SW 1271 (cell line): Measurements from ENCODE around the gene RBM28.
A peak's percentile ranks its signal among the peaks of the same experiment; 100 is the strongest.

Source experiments
- DNase-seq, 2 experiments: peaks; one replicate each; lab custom pipeline; 2025; lab: John Stamatoyannopoulos, UW

Gene RBM28

GRCh38 chr7:128343554-128344430 lies at the start of gene RBM28:
Gene RBM28, minus strand, starts transcription at chr7:128343908. Its CDS starts 115 bp downstream, at chr7:128343793.
- DNase-seq, result peak; percentile 65 to 85

- DNase-seq, result no peak
Observed at GRCh38 chr7:128392446-128393327, 49.0 kb upstream of the RBM28 start.

- no peak for DNase-seq
Observed at GRCh38 chr7:128391805-128392204, 48.1 kb upstream of the RBM28 start.

DNA sequence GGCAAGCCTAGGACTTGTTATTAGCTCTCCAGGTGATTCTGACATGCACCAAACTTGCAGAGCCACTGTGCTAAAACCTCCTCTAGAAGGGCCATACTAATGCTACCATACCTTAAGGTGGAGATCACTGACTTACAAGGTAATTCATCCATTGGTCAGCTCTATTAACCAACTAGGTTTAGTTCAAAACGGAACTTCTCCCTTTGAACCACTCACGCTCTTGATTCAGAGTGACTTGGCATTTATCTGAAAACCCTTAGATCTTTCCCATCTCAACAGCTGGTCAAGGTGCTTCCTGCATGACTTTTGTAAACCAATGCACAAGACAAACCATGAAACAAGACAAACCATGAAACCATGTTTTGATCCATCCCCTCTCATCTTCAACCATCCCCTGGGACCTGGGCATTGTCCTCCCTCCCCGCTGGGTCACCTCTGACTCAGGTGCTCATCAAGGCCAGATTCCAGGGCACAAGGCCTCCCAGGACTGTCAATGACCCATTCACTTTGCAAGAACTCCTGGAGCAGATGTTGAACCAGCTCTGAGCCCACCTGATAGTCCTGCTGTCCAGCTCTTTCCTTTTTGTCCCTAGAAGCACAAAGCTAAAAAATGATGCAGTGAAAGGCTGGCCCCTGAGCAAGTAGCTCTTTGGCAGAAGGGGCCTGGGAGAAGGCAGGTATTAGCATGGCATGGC lies 47.3 kb upstream of the RBM28 start:
- no peak for DNase-seq

GRCh38 chr7:128389618-128390329 lies 46.1 kb upstream of the RBM28 start:
- no peak for DNase-seq

GRCh38 chr7:128389085-128389617 lies 45.4 kb upstream of the RBM28 start:
- DNase-seq, result no peak

DNA sequence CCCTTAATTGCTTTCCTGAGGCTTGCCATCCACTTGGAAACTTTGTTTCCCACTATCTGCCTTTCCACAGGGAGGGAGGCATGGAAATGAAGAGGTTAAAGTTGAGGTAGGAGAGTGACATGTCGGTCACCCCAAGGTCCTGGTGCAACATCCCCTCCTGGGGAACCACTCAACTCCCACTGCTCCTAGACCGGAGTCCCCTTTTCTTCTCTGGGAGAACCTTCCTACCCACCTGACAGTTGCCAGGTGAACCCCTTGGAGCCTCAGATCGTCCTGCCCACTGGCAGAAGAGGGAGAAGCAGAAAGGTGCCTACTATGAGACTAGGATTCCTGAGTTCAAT lies 44.4 kb upstream of the RBM28 start:
- DNase-seq, result no peak

GRCh38 chr7:128387216-128388144 lies 43.8 kb upstream of the RBM28 start:
- DNase-seq, result peak; percentile 27 to 53

DNA sequence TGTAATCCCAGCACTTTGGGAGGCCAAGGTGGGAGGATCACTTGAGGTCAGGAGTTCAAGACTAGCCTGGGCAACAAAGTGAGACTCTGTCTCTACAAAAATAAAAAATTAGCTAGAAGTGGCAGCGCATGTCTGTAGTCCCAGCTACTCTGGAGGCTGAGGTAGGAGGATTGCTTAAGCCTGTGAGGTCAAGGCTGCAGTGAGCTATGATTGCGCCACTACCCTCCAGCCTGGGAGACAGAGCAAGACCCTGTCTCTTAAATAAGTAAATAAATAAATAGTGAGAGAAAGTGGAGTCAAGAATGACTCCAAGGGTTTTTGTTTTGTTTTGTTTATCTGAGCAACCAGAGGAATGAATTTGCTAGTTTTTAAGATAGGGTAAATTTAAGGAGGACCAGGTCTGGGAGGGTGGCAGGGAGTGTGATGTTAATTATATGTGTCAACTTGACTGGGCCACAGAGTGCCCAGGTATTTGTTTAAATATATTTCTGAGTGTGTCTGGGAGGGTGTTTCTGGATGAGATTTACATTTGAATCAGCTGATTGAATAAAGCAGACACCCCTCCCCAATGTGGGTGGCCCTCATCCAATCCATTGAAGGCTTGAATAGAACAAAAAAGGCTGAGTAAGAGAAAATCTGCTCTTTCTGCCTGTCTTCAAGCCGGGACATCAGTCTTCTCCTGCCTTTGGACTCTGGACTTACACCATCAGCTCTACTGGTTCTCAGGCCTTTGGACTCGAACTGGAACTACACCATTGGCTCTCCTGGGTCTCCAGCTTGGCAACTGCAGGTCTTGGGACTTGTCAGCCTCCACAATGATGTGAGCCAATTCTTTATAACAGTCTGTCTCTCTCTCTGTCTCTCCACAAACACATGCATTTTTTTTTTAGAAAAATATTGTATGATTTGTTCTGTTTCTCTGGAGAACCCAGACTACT lies 42.5 kb upstream of the RBM28 start:
- no peak for DNase-seq

- no peak for DNase-seq
Observed at GRCh38 chr7:128384726-128385125, 41.0 kb upstream of the RBM28 start.

GRCh38 chr7:128383776-128384175 lies 40.1 kb upstream of the RBM28 start:
- DNase-seq, result no peak

DNA sequence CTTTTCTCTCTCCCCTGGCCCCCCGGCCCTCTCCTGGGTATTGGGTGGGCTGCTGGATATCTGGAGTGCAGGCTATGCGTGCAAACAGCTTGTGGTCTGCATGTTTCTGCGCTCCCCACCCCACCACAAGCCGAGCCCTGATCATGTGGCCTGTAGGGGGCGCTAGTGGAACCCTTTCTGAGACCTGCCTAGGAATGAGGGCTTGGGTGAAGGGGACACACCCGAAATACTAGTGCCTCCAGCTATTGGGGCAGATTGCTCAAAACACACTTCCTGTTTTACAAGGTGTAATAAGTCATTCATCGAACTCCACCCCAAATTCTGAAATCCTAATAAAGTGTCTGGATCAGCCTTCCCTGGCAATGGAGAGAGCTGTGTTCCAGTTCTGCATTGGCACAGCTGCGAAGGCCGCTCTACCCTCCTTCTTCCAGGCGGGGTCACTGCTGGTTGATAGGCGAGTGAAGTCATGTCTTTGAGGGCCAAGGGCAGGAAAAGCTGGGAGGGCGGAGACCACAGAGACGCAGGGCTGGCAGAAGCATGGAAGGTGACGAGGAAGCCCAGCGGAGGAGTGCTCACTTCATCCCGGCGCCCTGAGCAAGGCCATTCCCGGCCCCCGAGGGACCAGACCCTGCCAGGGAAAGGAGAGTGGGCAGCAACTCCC lies 37.6 kb upstream of the RBM28 start:
- no peak for DNase-seq

- DNase-seq, result no peak
Observed at GRCh38 chr7:128380483-128381106, 36.9 kb upstream of the RBM28 start.

- no peak for DNase-seq
Observed at GRCh38 chr7:128379900-128380479, 36.3 kb upstream of the RBM28 start.

DNA sequence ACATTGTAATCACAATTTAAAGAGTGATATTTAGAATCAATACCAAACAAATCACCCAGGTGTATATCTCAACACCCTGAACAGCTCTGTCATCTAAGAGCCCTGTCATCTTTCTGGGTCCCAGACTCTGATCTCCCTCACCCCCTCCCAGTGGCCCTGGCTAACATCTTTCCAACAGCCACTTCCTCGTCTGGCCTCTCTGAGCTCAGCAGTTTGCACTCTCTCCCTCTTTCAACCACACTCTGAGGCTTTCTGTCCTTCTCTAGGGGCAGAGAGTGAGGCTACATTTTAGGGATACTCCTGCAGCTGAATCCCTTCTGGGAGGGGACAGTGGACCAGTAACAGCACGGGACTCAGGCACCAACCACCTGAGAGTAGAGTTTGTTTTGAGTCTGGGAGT lies 34.9 kb upstream of the RBM28 start:
- DNase-seq, result no peak

DNA sequence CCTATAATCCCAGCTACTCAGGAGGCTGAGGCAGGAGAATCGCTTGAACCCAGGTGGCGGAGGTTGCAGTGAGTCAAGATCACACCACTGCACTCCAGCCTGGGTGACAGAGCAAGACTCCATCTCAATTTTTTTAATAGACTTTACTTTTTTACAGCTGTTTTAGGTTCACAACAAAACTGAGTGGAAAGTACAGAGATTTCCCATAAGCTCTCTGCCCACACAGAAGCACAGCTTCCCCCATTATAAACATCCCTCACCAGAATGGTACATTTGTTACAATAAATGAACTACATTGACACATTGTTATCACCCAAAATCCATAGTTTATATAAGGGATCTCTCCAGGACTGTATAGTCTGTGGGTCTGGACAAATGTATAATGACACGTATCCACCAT lies 32.4 kb upstream of the RBM28 start:
- DNase-seq, result no peak

DNA sequence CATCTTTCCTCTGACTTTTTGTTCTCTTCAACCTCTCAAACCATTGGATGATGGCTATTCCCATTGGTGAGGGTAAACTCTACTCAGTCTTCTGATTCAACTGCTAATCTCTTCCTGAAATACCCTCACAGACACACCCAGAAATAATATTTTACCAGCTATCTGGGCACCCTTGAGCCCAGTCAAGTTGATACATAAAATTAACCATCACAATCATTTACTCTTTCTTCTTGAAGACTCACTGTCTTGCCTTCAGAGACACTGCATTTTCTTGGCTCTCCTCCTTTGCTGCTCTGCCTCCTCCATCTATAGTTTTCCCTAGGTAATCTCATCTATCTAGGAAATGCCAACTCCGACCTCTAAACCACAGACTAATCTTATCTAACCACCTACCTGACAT lies 30.3 kb upstream of the RBM28 start:
- DNase-seq, result no peak

DNA sequence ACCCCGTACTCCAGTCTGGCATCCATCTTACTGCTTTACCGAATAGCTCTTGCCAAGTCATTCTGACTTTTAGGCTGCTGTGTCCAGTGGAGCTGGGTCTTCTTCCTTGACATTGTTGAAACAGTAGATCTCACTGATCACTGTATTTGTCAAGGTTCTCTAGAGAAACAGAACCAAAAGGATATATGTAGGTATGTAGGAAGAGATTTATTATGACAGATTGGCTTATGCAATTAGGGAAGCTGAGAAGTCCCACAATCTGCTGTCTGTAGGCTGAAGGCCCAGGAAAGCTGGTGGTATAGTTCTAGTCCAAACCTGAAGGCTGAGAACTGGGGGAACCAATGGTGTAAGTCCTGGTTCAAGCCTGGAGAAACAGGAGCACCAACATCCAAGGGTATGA lies 29.9 kb upstream of the RBM28 start:
- no peak for DNase-seq
